GM12878 (cell line): ENCODE results near the gene DGCR8. TPM values are rescaled to one million over a fixed set of nuclear protein-coding genes. Genes with fewer than 3 reads are reported as not detected.

ENCODE experiments used
- ATAC-seq: fragments of 200-7000 bp; cut with Tn5 transposase; 3 replicates; pipeline ENCODE4 v1.9.1; 2020; ENCODE audit warnings: mild to moderate bottlenecking, moderate library complexity
- BruUV-seq: library from RNA; stranded (reverse); fragments of 400-500 nt; replicated peaks from 2 replicates; lab custom pipeline; 2021; lab: Mats Ljungman, UMichigan
- CTCF ChIA-PET: fragments of 300-600 bp; sonication (Branson Sonifier 250); formaldehyde crosslinking; extraction: SDS; loops from one replicate; lab custom pipeline; 2021; ENCODE audit warnings: inconsistent platforms; lab: Yijun Ruan, JAX
- POLR2A ChIA-PET: fragments of 350-600 bp; formaldehyde crosslinking; extraction: SDS; loops from one replicate; lab custom pipeline; 2021; ENCODE audit warnings: inconsistent platforms; lab: Charles Lee
- RAD21 ChIA-PET: fragments of 300-600 bp; sonication (Branson Sonifier 250); formaldehyde crosslinking; loops from one replicate; lab custom pipeline; 2023; ENCODE audit warnings: antibody characterized with exemption; ENCODE audit not compliant: unreplicated experiment; lab: Charles Lee
- SMC1A ChIA-PET: fragments of 300-600 bp; sonication (Branson Sonifier 250); formaldehyde crosslinking; loops from one replicate; lab custom pipeline; 2023; ENCODE audit not compliant: unreplicated experiment, uncharacterized antibody; lab: Charles Lee
- DNase-seq: peaks from one replicate; pipeline ENCODE4 v3.0.0-alpha.2; 2011; ENCODE audit warnings: low read depth, low spot score
- FAIRE-seq: peaks from 3 replicates; lab custom pipeline; 2011; peaks lifted over from hg19 to GRCh38; lab: Jason Lieb, UNC
- H2AFZ ChIP-seq: 2 replicates; pipeline ENCODE4 v1.6.0; 2011; ENCODE audit warnings: low read depth, low read length, control low read depth; ENCODE audit not compliant: control insufficient read depth
- H3K27ac ChIP-seq: 2 replicates; pipeline ENCODE4 v1.5.1; 2011; ENCODE audit warnings: control low read depth; ENCODE audit not compliant: control insufficient read depth, insufficient read depth
- H3K27me3 ChIP-seq, 2 experiments: replicated peaks in 1 of 2; 2 replicates each; pipeline versions ENCODE4 v1.6.0 to v1.6.1; 2011; ENCODE audit warnings: low read length in 1 of 2; ENCODE audit not compliant: control insufficient read depth in 2 of 2, insufficient read depth in 2 of 2
- H3K36me3 ChIP-seq, 2 experiments: 2 replicates each; pipeline ENCODE4 v1.5.1; 2011; ENCODE audit warnings: low read length in 1 of 2; ENCODE audit not compliant: control insufficient read depth in 2 of 2, insufficient read depth in 2 of 2
- H3K4me1 ChIP-seq: 2 replicates; pipeline ENCODE4 v1.6.1; 2011; ENCODE audit warnings: mild to moderate bottlenecking, low read length, moderate library complexity, mixed read lengths; ENCODE audit not compliant: control insufficient read depth, insufficient read depth
- H3K4me2 ChIP-seq: 2 replicates; pipeline ENCODE4 v1.6.0; 2011; ENCODE audit warnings: control low read depth; ENCODE audit not compliant: control insufficient read depth, insufficient read depth
- H3K4me3 ChIP-seq: fragments of 200-600 bp; sonication (generic); 2 replicates; pipeline ENCODE4 v1.5.1; 2016
- H3K79me2 ChIP-seq: 2 replicates; pipeline ENCODE4 v1.6.0; 2011; ENCODE audit warnings: low read length; ENCODE audit not compliant: control insufficient read depth, insufficient read depth
- H3K9ac ChIP-seq: 2 replicates; pipeline ENCODE4 v1.8.0; 2011; ENCODE audit warnings: low read length, control low read depth, mixed read lengths; ENCODE audit not compliant: control insufficient read depth, insufficient read depth
- H3K9me3 ChIP-seq: replicated peaks from 3 replicates; pipeline ENCODE4 v1.5.1; 2011; ENCODE audit warnings: mild to moderate bottlenecking, low read length; ENCODE audit not compliant: control insufficient read depth, insufficient read depth
- H4K20me1 ChIP-seq: 2 replicates; pipeline ENCODE4 v1.6.0; 2011; ENCODE audit not compliant: control insufficient read depth, insufficient read depth
- BCL3 ChIP-seq: IDR thresholded peaks from 2 replicates; pipeline ENCODE4 v1.6.1; 2011; ENCODE audit warnings: borderline replicate concordance, low read depth, mild to moderate bottlenecking, moderate library complexity, low read length; ENCODE audit not compliant: insufficient read depth, poor library complexity, severe bottlenecking
- BMI1 ChIP-seq: fragments of 450-650 bp; IDR thresholded peaks from 2 replicates; pipeline ENCODE4 v1.6.1; 2016; ENCODE audit warnings: mild to moderate bottlenecking, moderate library complexity, borderline replicate concordance
- E4F1 ChIP-seq: fragments of 450-650 bp; IDR thresholded peaks from 2 replicates; pipeline ENCODE4 v1.6.1; 2018; ENCODE audit warnings: borderline replicate concordance, mild to moderate bottlenecking; ENCODE audit not compliant: partially characterized antibody
- IRF4 ChIP-seq: IDR thresholded peaks from 2 replicates; pipeline ENCODE4 v1.6.1; 2011; ENCODE audit warnings: low read depth, low read length
- LARP7 ChIP-seq: fragments of 450-650 bp; IDR thresholded peaks from 2 replicates; pipeline ENCODE4 v1.6.1; 2017; ENCODE audit warnings: mild to moderate bottlenecking
- POU2F2 ChIP-seq: IDR thresholded peaks from 3 replicates; pipeline ENCODE4 v1.6.1; 2011; ENCODE audit warnings: low read depth, mild to moderate bottlenecking, low read length, borderline replicate concordance
- PRDM15 ChIP-seq: fragments of 450-650 bp; formaldehyde crosslinking; IDR thresholded peaks from 2 replicates; pipeline ENCODE4 v1.4.0; 2020; ENCODE audit warnings: mild to moderate bottlenecking, moderate library complexity
- YBX1 ChIP-seq: fragments of 450-650 bp; IDR thresholded peaks from 2 replicates; pipeline ENCODE4 v1.6.1; 2016; ENCODE audit warnings: antibody characterized with exemption
- ZNF622 ChIP-seq: fragments of 450-650 bp; IDR thresholded peaks from 2 replicates; pipeline ENCODE4 v1.6.1; 2017; ENCODE audit warnings: mild to moderate bottlenecking, inconsistent platforms
- ZZZ3 ChIP-seq: IDR thresholded peaks from 2 replicates; pipeline ENCODE4 v1.6.1; 2011; ENCODE audit warnings: low read depth; ENCODE audit not compliant: control insufficient read depth, insufficient read length
- WGBS: methylation state at CpG from one replicate; pipeline ENCODE4 v1.1.6; 2016; ENCODE audit warnings: low lambda C conversion rate; ENCODE audit not compliant: insufficient replicate concordance, insufficient coverage; ENCODE audit errors: missing lambda C conversion rate; 5-methylcytosine and 5-hydroxymethylcytosine counted together
- in situ Hi-C: fragments of 300-500 bp; cut with MboI; formaldehyde crosslinking; loops from 9 replicates; pipeline ENCODE4 v1.14.3; 2018; ENCODE audit warnings: mixed read lengths
- intact Hi-C: fragments of 100-400 bp; cut with micrococcal nuclease; formaldehyde crosslinking; loops from one replicate; pipeline ENCODE4 v1.14.2; 2022; ENCODE audit not compliant: unreplicated experiment
- polyA plus RNA-seq, 11 experiments: library from polyadenylated mRNA; depleted of rRNA in 4 of 11; unstranded in 6 of 11; stranded (reverse) in 5 of 11; fragments of >200 nt; fragmentation: Nextera tagmentation in 4 of 11; fragmentation: Illumina TruSeq in 1 of 11; extraction: Ambion mirVana in 4 of 11; extraction: Trizol in 1 of 11; gene quantifications; 1 replicate in 1 of 11; 2 replicates in 10 of 11; pipeline versions ENCODE4 v1.2.1 to v1.2.3, GENCODE V29; 2011 to 2016; ENCODE audit warnings: inconsistent platforms in 2 of 11, missing spikeins in 2 of 11, low read depth in 1 of 11
- total RNA-seq, 4 experiments: library from RNA; depleted of rRNA in 3 of 4; stranded (reverse); fragments of >200 nt in 3 of 4; fragmentation: Illumina TruSeq in 1 of 4; extraction: Trizol in 1 of 4; gene quantifications; 2 replicates each; pipeline versions ENCODE4 v1.2.1 to v1.2.3, GENCODE V29; 2013 to 2021

Gene DGCR8
- total and polyA plus RNA-seq, 10 of the 15 experiments (the other 5 are each of a cell fraction or from before 2014, with no cell fraction given), result 1.2 to 35.1 (median 17.2) TPM

GRCh38 chr22:20102203-20102780 is 22.3 kb downstream of the DGCR8 start:
- no peak for FAIRE-seq
- no peak overlapping the region for H3K27ac ChIP-seq
- H3K79me2 ChIP-seq, result no peaks in the 10 kb centered on the region
- no peak overlapping the region for H3K4me2 ChIP-seq
- H3K9me3 ChIP-seq, result no peaks in the 10 kb centered on the region; the same call in 2 of the 3 replicates
- H2AFZ ChIP-seq, result no peak overlapping the region
- no peaks in the 10 kb centered on the region for H3K27me3 ChIP-seq
- H3K4me1 ChIP-seq, result no peaks in the 10 kb centered on the region
- ATAC-seq, result no peak
- H4K20me1 ChIP-seq, result no peaks in the 10 kb centered on the region
- ChIA-PET CTCF (no interaction called here), POLR2A (interaction anchor here (0.7 kb wide), 1 partner anchor 80 kb away, joined by 3 read pairs; no protein-coding TSS in a partner anchor), SMC1A (no interaction called here), RAD21 (no interaction called here)
- in situ Hi-C loops (no loop called here), intact Hi-C loops (no loop called here)
- no TSS peak for BruUV-seq
- no peak for DNase-seq
- H3K9ac ChIP-seq, result no peak overlapping the region
- TF ChIP-seq PRDM15 (CRISPR knock-in tag) (no peak), YBX1 (no peak), LARP7 (no peak), E4F1 (no peak), ZZZ3 (no peak), ZNF622 (no peak), POU2F2 (no peak), BCL3 (no peak), BMI1 (no peak), IRF4 (no peak)
- WGBS, result 92% methylated on average over 12 of the region's 12 CpGs
- no peak overlapping the region for H3K4me3 ChIP-seq
- H3K36me3 ChIP-seq, result peaks cover 14 to 34% of the 10 kb centered on the region in 2 experiments
